Lower leg skin (tissue), 4 donors: ENCODE results near the gene PPFIA3. TPM values are rescaled to one million over a fixed set of nuclear protein-coding genes. Genes with fewer than 3 reads are reported as not detected.

Experiments used
- DNase-seq, 2 donors: peaks; one replicate each; pipeline ENCODE4 v3.0.0-alpha.2; 2019; ENCODE audit warnings: low spot score in 2 of 2
- H3K4me3 ChIP-seq: fragments of 200-600 bp; sonication (generic); 2 replicates; pipeline ENCODE4 v1.5.1; 2017; ENCODE audit warnings: mild to moderate bottlenecking, low read depth; ENCODE audit not compliant: poor library complexity, severe bottlenecking
- CTCF ChIP-seq, 3 donors: fragments of 450-650 bp; IDR thresholded peaks; one replicate each; pipeline ENCODE4 v1.5.1; 2016; ENCODE audit warnings: antibody characterized with exemption in 3 of 3, mild to moderate bottlenecking in 3 of 3, moderate library complexity in 2 of 3
- POLR2A ChIP-seq, 2 donors: fragments of 450-650 bp; IDR thresholded peaks; one replicate each; pipeline ENCODE4 v1.6.1; 2016 to 2017; ENCODE audit warnings: antibody characterized with exemption in 2 of 2, mild to moderate bottlenecking in 1 of 2, moderate library complexity in 1 of 2
- WGBS, 2 donors: methylation state at CpG; one replicate each; pipeline ENCODE4 v1.1.5; 2018; 5-methylcytosine and 5-hydroxymethylcytosine counted together
- intact Hi-C: fragments of 100-400 bp; cut with DNase I; formaldehyde crosslinking; loops from one replicate; pipeline ENCODE4 v1.15.0; 2023; ENCODE audit warnings: low total_unique reads
- total RNA-seq, 4 donors: library from RNA; depleted of rRNA; stranded (reverse); fragments of >200 nt; gene quantifications; one replicate each; pipeline ENCODE4 v1.1.0, GENCODE V29; 2016

Gene PPFIA3
- total RNA-seq, 4 donors from 2014 or later = 52.3 to 78.1 (median 64.4) TPM

- H3K4me3 ChIP-seq = no peak overlapping the region
- intact Hi-C loops = no loop called here
- no peak for TF ChIP-seq POLR2A (IDR thresholded peaks at IDR 0.05)
- TF ChIP-seq CTCF (IDR thresholded peaks at IDR 0.05) = no peak
- 85 to 92% methylated on average over 4 of the region's 4 CpGs for WGBS, 2 donors
- DNase-seq = no peak
Measured at GRCh38 chr19:49080392-49080791, 39.0 kb upstream of the PPFIA3 start.

- intact Hi-C loops = no loop called here
- TF ChIP-seq POLR2A (IDR thresholded peaks at IDR 0.05) (no peak), CTCF (IDR thresholded peaks at IDR 0.05) (no peak)
- 75 to 85% methylated on average over 1 of the region's 1 CpG for WGBS, 2 donors
- no peak overlapping the region for H3K4me3 ChIP-seq
- DNase-seq = no peak
Measured at GRCh38 chr19:49081273-49081672, 38.1 kb upstream of the PPFIA3 start.

- DNase-seq = peak in 1 of 2 donors; percentile 84
- H3K4me3 ChIP-seq = no peak overlapping the region
- TF ChIP-seq CTCF (IDR thresholded peaks at IDR 0.05) = no peak
- no peak for TF ChIP-seq POLR2A (IDR thresholded peaks at IDR 0.05)
- WGBS, 2 donors = 59 to 68% methylated on average over 26 of the region's 26 CpGs
- intact Hi-C loops = no loop called here
Measured at GRCh38 chr19:49084206-49085019, 34.9 kb upstream of the PPFIA3 start.

GRCh38 chr19:49085020-49085867 lies 34.1 kb upstream of the PPFIA3 start, which contains the start of gene SNRNP70:
Gene SNRNP70, plus strand, starts transcription at chr19:49085451. Its CDS starts 964 bp downstream, at chr19:49086415.
- intact Hi-C loops = no loop called here
- DNase-seq = peak; percentile 98 to 100
- WGBS, 2 donors = 0 to 1% methylated on average over 70 to 84 of the region's 89 CpGs
- TF ChIP-seq POLR2A (IDR thresholded peaks at IDR 0.05) (peak in 1 of 2 donors; percentile 79), CTCF (IDR thresholded peaks at IDR 0.05) (no peak)
- H3K4me3 ChIP-seq = peak within 1 kb of the TSS; percentile 73

GRCh38 chr19:49085868-49086232 lies 33.5 kb upstream of the PPFIA3 start:
- WGBS, 2 donors = 1 to 2% methylated on average over 14 of the region's 14 CpGs
- H3K4me3 ChIP-seq = peak overlapping the region; percentile 73
- intact Hi-C loops = no loop called here
- TF ChIP-seq CTCF (IDR thresholded peaks at IDR 0.05) (no peak), POLR2A (IDR thresholded peaks at IDR 0.05) (no peak)
- peak in 1 of 2 donors; percentile 83 for DNase-seq
